GM12878 (cell line): ENCODE results near the gene IL5. TPM values are rescaled to one million over a fixed set of nuclear protein-coding genes. Genes with fewer than 3 reads are reported as not detected.
"Not testable (repeated sequence)": the region's sequence is repeated elsewhere in the genome, so short reads cannot be mapped to it uniquely, and the experiment has no call there.

ENCODE experiments used
- ATAC-seq: fragments of 200-7000 bp; cut with Tn5 transposase; 3 replicates; pipeline ENCODE4 v1.9.1; 2020; ENCODE audit warnings: mild to moderate bottlenecking, moderate library complexity
- BruUV-seq: library from RNA; stranded (reverse); fragments of 400-500 nt; replicated peaks from 2 replicates; lab custom pipeline; 2021; lab: Mats Ljungman, UMichigan
- CTCF ChIA-PET: fragments of 300-600 bp; sonication (Branson Sonifier 250); formaldehyde crosslinking; extraction: SDS; loops from one replicate; lab custom pipeline; 2021; ENCODE audit warnings: inconsistent platforms; lab: Yijun Ruan, JAX
- POLR2A ChIA-PET: fragments of 350-600 bp; formaldehyde crosslinking; extraction: SDS; loops from one replicate; lab custom pipeline; 2021; ENCODE audit warnings: inconsistent platforms; lab: Charles Lee
- RAD21 ChIA-PET: fragments of 300-600 bp; sonication (Branson Sonifier 250); formaldehyde crosslinking; loops from one replicate; lab custom pipeline; 2023; ENCODE audit warnings: antibody characterized with exemption; ENCODE audit not compliant: unreplicated experiment; lab: Charles Lee
- SMC1A ChIA-PET: fragments of 300-600 bp; sonication (Branson Sonifier 250); formaldehyde crosslinking; loops from one replicate; lab custom pipeline; 2023; ENCODE audit not compliant: unreplicated experiment, uncharacterized antibody; lab: Charles Lee
- DNase-seq: peaks from one replicate; pipeline ENCODE4 v3.0.0-alpha.2; 2011; ENCODE audit warnings: low read depth, low spot score
- FAIRE-seq: peaks from 3 replicates; lab custom pipeline; 2011; peaks lifted over from hg19 to GRCh38; lab: Jason Lieb, UNC
- H2AFZ ChIP-seq: 2 replicates; pipeline ENCODE4 v1.6.0; 2011; ENCODE audit warnings: low read depth, low read length, control low read depth; ENCODE audit not compliant: control insufficient read depth
- H3K27ac ChIP-seq: 2 replicates; pipeline ENCODE4 v1.5.1; 2011; ENCODE audit warnings: control low read depth; ENCODE audit not compliant: control insufficient read depth, insufficient read depth
- H3K27me3 ChIP-seq, 2 experiments: replicated peaks in 1 of 2; 2 replicates each; pipeline versions ENCODE4 v1.6.0 to v1.6.1; 2011; ENCODE audit warnings: low read length in 1 of 2; ENCODE audit not compliant: control insufficient read depth in 2 of 2, insufficient read depth in 2 of 2
- H3K36me3 ChIP-seq, 2 experiments: 2 replicates each; pipeline ENCODE4 v1.5.1; 2011; ENCODE audit warnings: low read length in 1 of 2; ENCODE audit not compliant: control insufficient read depth in 2 of 2, insufficient read depth in 2 of 2
- H3K4me1 ChIP-seq: 2 replicates; pipeline ENCODE4 v1.6.1; 2011; ENCODE audit warnings: mild to moderate bottlenecking, low read length, moderate library complexity, mixed read lengths; ENCODE audit not compliant: control insufficient read depth, insufficient read depth
- H3K4me2 ChIP-seq: 2 replicates; pipeline ENCODE4 v1.6.0; 2011; ENCODE audit warnings: control low read depth; ENCODE audit not compliant: control insufficient read depth, insufficient read depth
- H3K4me3 ChIP-seq: fragments of 200-600 bp; sonication (generic); 2 replicates; pipeline ENCODE4 v1.5.1; 2016
- H3K79me2 ChIP-seq: 2 replicates; pipeline ENCODE4 v1.6.0; 2011; ENCODE audit warnings: low read length; ENCODE audit not compliant: control insufficient read depth, insufficient read depth
- H3K9ac ChIP-seq: 2 replicates; pipeline ENCODE4 v1.8.0; 2011; ENCODE audit warnings: low read length, control low read depth, mixed read lengths; ENCODE audit not compliant: control insufficient read depth, insufficient read depth
- H3K9me3 ChIP-seq: replicated peaks from 3 replicates; pipeline ENCODE4 v1.5.1; 2011; ENCODE audit warnings: mild to moderate bottlenecking, low read length; ENCODE audit not compliant: control insufficient read depth, insufficient read depth
- H4K20me1 ChIP-seq: 2 replicates; pipeline ENCODE4 v1.6.0; 2011; ENCODE audit not compliant: control insufficient read depth, insufficient read depth
- CEBPZ ChIP-seq: fragments of 150-350 bp; IDR thresholded peaks from 2 replicates; pipeline ENCODE4 v1.6.1; 2016; ENCODE audit warnings: low read depth, low read length
- CHD1 ChIP-seq: IDR thresholded peaks from 2 replicates; pipeline ENCODE4 v1.6.1; 2012; ENCODE audit warnings: low read depth, low read length, improper control_type of control experiment
- E4F1 ChIP-seq: fragments of 450-650 bp; IDR thresholded peaks from 2 replicates; pipeline ENCODE4 v1.6.1; 2018; ENCODE audit warnings: borderline replicate concordance, mild to moderate bottlenecking; ENCODE audit not compliant: partially characterized antibody
- PKNOX1 ChIP-seq: fragments of 450-650 bp; IDR thresholded peaks from 2 replicates; pipeline ENCODE4 v1.6.1; 2016; ENCODE audit warnings: mild to moderate bottlenecking
- RAD51 ChIP-seq: fragments of 450-650 bp; IDR thresholded peaks from 2 replicates; pipeline ENCODE4 v1.6.1; 2016; ENCODE audit warnings: moderate library complexity, mild to moderate bottlenecking, inconsistent platforms
- ZNF687 ChIP-seq: fragments of 450-650 bp; IDR thresholded peaks from 2 replicates; pipeline ENCODE4 v1.6.1; 2017; ENCODE audit warnings: mild to moderate bottlenecking, moderate library complexity
- WGBS: methylation state at CpG from one replicate; pipeline ENCODE4 v1.1.6; 2016; ENCODE audit warnings: low lambda C conversion rate; ENCODE audit not compliant: insufficient replicate concordance, insufficient coverage; ENCODE audit errors: missing lambda C conversion rate; 5-methylcytosine and 5-hydroxymethylcytosine counted together
- in situ Hi-C: fragments of 300-500 bp; cut with MboI; formaldehyde crosslinking; loops from 9 replicates; pipeline ENCODE4 v1.14.3; 2018; ENCODE audit warnings: mixed read lengths
- intact Hi-C: fragments of 100-400 bp; cut with micrococcal nuclease; formaldehyde crosslinking; loops from one replicate; pipeline ENCODE4 v1.14.2; 2022; ENCODE audit not compliant: unreplicated experiment
- polyA plus RNA-seq, 11 experiments: library from polyadenylated mRNA; depleted of rRNA in 4 of 11; unstranded in 6 of 11; stranded (reverse) in 5 of 11; fragments of >200 nt; fragmentation: Nextera tagmentation in 4 of 11; fragmentation: Illumina TruSeq in 1 of 11; extraction: Ambion mirVana in 4 of 11; extraction: Trizol in 1 of 11; gene quantifications; 1 replicate in 1 of 11; 2 replicates in 10 of 11; pipeline versions ENCODE4 v1.2.1 to v1.2.3, GENCODE V29; 2011 to 2016; ENCODE audit warnings: inconsistent platforms in 2 of 11, missing spikeins in 2 of 11, low read depth in 1 of 11
- total RNA-seq, 4 experiments: library from RNA; depleted of rRNA in 3 of 4; stranded (reverse); fragments of >200 nt in 3 of 4; fragmentation: Illumina TruSeq in 1 of 4; extraction: Trizol in 1 of 4; gene quantifications; 2 replicates each; pipeline versions ENCODE4 v1.2.1 to v1.2.3, GENCODE V29; 2013 to 2021

Gene IL5
- total and polyA plus RNA-seq, 10 of the 15 experiments (the other 5 are each of a cell fraction or from before 2014, with no cell fraction given) = not detected

GRCh38 chr5:132586063-132586462, 42.7 kb upstream of the IL5 start (continued):
- TF ChIP-seq ZNF687 = no peak
- no peak for TF ChIP-seq E4F1
- TF ChIP-seq CEBPZ = no peak
- no peak for TF ChIP-seq PKNOX1
- no peak for TF ChIP-seq CHD1
- no peak for TF ChIP-seq RAD51
- TF ChIP-seq, all 136 proteins: peak for 0

GRCh38 chr5:132584560-132584959, 41.2 kb upstream of the IL5 start:
- H3K4me3 ChIP-seq, intact Hi-C loops, H2AFZ ChIP-seq, H3K9ac ChIP-seq, DNase-seq, H3K27ac ChIP-seq, SMC1A ChIA-PET, H3K79me2 ChIP-seq, FAIRE-seq, in situ Hi-C loops, RAD21 ChIA-PET, H4K20me1 ChIP-seq, BruUV-seq, H3K4me1 ChIP-seq, H3K27me3 ChIP-seq, ATAC-seq, H3K4me2 ChIP-seq, H3K9me3 ChIP-seq, CTCF ChIA-PET, POLR2A ChIA-PET: not testable (repeated sequence)
- WGBS = 100% methylated on average over 2 of the region's 2 CpGs
- peaks cover 3 to 17% of the 10 kb centered on the region in 2 experiments for H3K36me3 ChIP-seq
